Stimulated activated CD4-positive, alpha-beta T cell treated with anti-CD3 and anti-CD28 coated beads, Interleukin-15, amount 100 ng/mL, for 24 hours (primary cell): Measurements from ENCODE around the gene ZNF219.
A peak's percentile ranks its signal among the peaks of the same experiment; 100 is the strongest.

Experiments
- DNase-seq: peaks from one replicate; pipeline ENCODE4 v3.0.0-alpha.2; 2020

Gene ZNF219

DNA sequence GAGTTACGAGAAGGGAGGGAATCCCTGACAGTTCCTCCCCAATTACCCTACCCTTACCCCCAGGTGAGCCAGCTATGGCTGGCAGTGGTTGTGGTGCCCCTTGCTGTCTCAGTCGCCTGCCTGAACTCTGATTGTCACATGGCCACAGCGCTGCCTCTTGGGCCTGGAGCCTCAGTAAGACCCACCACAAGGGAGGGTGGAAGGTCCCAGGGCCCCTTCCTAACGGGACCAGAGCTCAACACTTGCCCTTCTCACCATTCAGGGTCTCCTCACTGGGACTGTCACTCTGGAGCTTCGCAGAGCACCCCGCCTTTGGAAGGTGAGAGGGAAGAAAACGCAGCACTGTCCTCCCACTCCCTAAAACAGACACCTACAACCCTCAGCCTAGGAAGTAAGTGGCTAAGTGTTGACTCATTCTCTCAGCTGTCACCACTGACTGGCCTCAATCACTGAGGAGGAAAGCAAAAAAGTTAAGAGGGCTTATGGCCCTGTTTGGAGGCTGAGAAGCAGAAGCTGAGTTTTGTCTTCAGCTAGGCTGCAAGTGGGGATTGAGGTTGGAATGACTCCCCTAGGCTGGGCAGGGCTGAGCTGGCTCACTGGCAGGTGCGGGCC is 3.5 kb upstream of the ZNF219 start:
- no peak for DNase-seq

- DNase-seq = no peak
Measured at GRCh38 chr14:21100931-21101330, 2.5 kb upstream of the ZNF219 start, which contains the start of gene TMEM253. TSS of gene TMEM253 (plus strand) at chr14:21101066. CDS start at chr14:21101344, 278 bp downstream.

GRCh38 chr14:21099596-21099985 is 1.1 kb upstream of the ZNF219 start:
- DNase-seq = no peak

DNA sequence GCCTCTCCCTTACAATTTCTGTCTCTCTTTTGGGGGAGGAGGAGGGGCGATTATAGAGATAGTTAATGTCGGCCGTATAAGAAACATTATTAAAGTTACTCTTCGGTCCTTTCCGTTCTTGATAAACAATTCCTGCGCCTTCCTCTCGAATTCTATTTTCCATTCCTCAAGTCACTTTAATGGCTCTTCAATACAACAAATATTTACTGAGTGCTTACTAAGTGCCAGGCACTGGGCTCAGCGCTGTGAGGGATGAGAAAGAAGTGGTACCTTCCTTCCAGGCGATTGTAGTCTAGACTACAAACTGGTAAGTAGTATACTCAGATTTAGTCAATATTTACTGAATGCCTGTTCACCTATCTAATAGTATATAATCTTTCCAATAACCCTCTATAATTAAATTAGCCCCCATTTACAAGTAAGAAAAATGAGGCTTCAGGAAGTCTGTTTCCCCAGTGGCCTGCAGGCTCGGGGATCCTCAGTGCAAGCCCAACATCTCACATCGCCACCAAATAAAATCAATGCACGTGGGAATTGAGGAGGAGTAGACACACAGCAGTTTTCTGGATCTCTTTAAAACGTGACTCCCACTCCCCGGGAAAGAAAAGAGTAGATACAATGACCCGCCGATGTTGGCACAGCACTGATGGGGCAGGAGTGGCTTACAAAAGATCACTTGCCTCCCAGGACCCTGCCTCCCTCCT is 589 bp upstream of the ZNF219 start:
- DNase-seq = no peak

DNA sequence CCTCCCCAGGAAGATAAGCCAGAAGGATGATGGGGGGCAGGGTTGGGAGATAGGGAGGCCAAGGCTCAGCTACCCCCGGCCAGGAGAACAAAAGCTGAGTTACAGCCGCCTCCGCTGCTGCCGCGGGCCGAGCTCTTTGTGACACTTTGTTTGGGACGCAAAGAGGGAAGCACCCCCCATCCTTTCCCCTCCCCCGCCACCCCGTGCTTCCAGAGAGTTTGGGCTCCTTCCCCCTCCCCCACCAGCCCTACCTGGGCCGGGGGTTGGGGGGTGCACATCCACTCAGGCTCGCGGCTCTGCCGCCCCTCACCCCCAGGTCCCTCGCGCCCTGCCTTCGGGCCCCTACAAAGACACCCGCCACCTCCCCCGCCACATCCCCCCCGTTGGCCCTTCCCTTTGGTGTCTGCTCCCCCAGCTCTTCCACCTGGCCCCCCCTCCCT is 799 bp downstream of the ZNF219 start:
- DNase-seq = no peak

GRCh38 chr14:21096978-21097635 is 1.3 kb downstream of the ZNF219 start:
- DNase-seq = no peak

DNA sequence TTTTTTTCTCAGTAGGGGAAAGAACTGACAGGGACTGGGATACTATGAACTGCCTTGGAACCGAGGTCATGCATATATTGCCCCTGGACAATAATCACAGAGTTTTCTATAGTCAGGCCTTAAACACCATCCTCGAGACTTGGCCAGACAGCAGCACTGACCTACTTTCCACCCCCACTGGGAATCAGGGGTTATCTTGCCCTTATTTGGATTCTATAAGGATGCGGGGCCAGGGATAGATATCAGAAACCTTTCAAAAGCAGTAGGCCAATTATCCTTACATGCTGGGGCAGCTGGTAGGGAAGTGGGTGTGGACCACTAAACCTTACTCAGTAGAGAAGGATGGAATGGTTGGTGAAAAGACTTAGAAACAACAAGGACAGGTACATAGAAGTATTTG is 2.0 kb downstream of the ZNF219 start:
- no peak for DNase-seq

GRCh38 chr14:21095430-21096205 is 2.8 kb downstream of the ZNF219 start:
- no peak for DNase-seq

GRCh38 chr14:21093769-21094681 is 4.4 kb downstream of the ZNF219 start:
- DNase-seq = no peak

- DNase-seq = no peak
Measured at GRCh38 chr14:21093018-21093417, 5.4 kb downstream of the ZNF219 start.

- peak; percentile 93 for DNase-seq
Measured at GRCh38 chr14:21092273-21093011, 6.0 kb downstream of the ZNF219 start.

DNA sequence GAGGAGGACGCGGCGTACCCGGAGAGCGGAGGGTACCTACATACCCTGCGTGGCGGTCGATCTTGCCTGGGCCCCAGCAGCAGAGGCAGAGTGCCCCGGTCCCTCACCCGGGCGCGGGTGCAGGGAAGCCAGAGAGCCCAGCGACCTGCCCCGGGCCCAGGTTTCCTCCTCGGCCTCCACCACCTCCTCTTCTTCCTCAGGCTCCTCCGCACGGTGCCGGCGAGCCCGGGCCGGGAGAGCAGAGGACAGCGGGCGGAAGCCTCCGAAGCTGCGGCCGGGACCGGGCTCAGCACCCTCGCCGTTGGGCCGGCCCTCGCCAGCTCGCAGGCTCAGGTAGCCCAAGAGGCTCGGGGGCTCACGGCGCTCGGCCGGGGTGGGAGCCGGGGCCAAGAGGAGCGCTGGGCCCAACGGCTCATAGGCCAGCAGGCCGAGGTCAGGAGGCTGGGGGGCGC is 6.6 kb downstream of the ZNF219 start:
- DNase-seq = no peak

- DNase-seq = no peak
Measured at GRCh38 chr14:21090940-21091663, 7.4 kb downstream of the ZNF219 start.

DNA sequence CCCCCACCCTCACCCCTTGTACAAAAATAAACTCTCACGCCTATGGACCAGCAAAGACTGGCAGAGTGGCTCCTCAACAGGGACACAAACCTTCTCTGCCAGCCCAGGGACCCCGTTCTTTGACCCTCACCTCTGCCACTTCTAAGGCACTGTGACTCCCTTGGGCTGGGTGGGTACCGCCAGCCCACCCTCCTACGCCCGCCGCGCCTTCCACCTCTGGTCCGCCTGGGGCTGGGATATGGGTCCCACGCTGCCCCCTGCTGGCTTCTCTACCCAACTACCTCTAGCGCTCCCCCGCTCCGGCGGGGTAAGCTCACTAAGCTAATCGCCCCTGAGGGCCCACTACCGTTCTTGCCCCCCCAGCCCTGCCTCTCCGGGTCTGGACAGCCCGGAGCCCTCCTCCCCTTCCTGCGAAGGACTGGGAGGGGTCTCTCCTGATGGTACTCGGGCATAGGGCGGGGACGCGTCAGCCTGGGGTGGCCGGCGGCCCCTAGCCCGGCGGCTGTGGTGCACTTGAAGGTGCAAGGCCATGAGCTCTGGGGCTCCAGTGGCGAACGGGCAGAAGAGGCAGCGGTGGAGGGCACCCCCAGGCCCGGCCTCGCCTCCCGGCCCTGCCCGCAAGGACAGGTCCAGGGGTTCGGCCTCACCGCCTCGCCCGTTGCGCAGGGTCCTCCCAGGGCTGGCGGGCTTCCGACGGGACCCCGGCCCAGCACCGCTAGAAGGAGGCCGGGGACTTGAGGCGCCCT is 8.1 kb downstream of the ZNF219 start:
- DNase-seq = peak; percentile 55

GRCh38 chr14:21089877-21090193 is 8.6 kb downstream of the ZNF219 start:
- no peak for DNase-seq

DNA sequence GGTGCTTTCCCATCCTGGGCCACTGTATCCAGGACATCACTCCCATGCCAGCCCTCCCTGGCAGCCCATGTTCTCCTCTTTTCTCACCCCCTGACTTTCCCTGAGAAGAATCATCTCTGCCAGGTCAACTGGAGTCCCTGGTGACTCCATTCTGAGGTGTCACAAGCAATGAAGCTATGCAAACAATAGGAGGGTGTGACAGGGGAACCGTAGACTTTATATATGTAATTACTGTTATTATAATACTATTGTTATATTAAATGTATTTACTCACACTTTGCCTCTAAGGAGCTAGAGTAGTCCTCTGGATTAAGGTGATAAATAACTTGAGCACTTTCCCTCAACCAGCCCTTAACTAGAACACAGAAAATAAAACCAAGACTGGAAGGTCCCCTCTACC is 9.2 kb downstream of the ZNF219 start:
- no peak for DNase-seq

DNA sequence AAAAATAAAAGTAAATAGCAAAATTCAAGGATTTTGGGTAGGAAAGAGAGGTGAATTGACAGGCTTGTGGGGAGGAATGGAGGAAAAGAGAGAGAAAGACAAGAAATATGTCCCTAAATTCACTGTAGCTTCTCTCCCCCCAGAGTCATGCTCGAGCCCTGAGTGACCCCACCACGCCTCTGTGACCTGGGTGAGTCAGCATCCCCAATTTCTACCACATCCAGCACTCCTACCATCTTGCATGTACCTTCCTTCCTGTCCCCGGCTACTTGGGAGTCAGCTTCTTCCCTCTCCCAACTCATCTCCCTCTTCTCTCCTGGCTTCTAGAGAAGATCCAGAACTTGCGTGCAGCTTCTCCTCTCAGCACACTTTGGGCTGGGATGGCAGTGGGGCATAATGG is 9.8 kb downstream of the ZNF219 start:
- DNase-seq = no peak

DNA sequence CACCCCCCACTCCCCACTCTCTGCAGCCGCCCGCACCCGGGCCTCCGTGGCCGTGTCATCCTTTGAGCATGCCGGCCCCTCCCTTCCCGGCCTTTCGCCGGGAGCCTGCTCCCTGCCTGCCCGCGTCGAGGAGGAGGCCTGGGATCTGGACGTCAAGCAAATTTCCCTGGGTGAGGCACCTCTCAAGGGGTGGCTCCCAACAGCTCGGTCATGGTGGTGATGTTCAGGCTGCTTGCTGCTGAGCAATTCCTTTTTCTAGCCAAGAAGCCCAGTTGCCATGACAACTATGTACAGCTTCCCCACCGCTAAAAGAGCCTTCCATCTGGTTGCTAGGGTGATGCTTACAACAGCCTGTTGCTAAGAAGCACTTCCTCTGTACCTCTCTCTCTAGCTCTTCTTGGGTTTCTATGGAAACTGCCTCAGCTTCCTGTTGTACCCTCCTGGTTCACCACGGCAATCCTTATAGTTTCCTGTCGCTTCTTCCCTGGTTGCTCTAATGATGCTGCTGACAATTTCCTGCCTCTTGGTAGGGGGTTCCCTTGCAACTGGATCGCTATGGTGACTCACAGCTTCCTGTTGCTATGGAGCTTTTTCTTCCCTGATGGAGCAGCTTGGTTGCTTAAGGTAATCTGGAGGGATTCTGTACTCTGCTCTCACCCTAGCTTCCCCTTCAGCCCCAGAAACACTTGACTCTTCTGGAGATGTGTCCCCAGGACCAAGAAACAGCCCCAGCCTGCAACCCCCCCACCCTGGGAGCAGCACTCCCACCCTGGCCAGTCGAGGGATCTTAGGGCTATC is 11.0 kb downstream of the ZNF219 start:
- DNase-seq = peak; percentile 37

- no peak for DNase-seq
Measured at GRCh38 chr14:21086908-21087293, 11.6 kb downstream of the ZNF219 start.
